Mesendoderm (in vitro differentiated cells): ENCODE results near the gene NRG3.

Source experiments
- DNase-seq: peaks from one replicate; pipeline ENCODE4 v3.0.0; 2013
- H2AK5ac ChIP-seq: 2 replicates; pipeline ENCODE4 v1.6.1; 2013; ENCODE audit warnings: low read length, inconsistent platforms
- H2BK120ac ChIP-seq: 2 replicates; pipeline ENCODE4 v1.6.1; 2013; ENCODE audit warnings: low read depth, mild to moderate bottlenecking, low read length, moderate library complexity, mixed read lengths
- H2BK15ac ChIP-seq: replicated peaks from 2 replicates; pipeline ENCODE4 v1.6.1; 2013; ENCODE audit warnings: low read depth, mild to moderate bottlenecking, moderate library complexity
- H2BK5ac ChIP-seq: 2 replicates; pipeline ENCODE4 v1.6.1; 2013; ENCODE audit warnings: low read length, inconsistent platforms
- H3K18ac ChIP-seq: 2 replicates; pipeline ENCODE4 v1.6.1; 2013; ENCODE audit warnings: mild to moderate bottlenecking, low read length, mixed read lengths
- H3K23ac ChIP-seq: one replicate; pipeline ENCODE4 v1.6.1; 2013; ENCODE audit warnings: low read length
- H3K27ac ChIP-seq: 2 replicates; pipeline ENCODE4 v1.5.1; 2013; ENCODE audit warnings: low read depth, mild to moderate bottlenecking, inconsistent platforms, low read length, moderate library complexity
- H3K27me3 ChIP-seq: 2 replicates; pipeline ENCODE4 v1.6.1; 2013; ENCODE audit warnings: low read length, control low read depth, mild to moderate bottlenecking, inconsistent platforms; ENCODE audit not compliant: insufficient read depth, poor library complexity
- H3K36me3 ChIP-seq: 2 replicates; pipeline ENCODE4 v1.6.1; 2013; ENCODE audit warnings: low read length, inconsistent platforms; ENCODE audit not compliant: control insufficient read depth, insufficient read depth
- H3K4ac ChIP-seq: one replicate; pipeline ENCODE4 v1.6.1; 2013; ENCODE audit warnings: low read depth, mild to moderate bottlenecking, low read length, moderate library complexity
- H3K4me1 ChIP-seq: 2 replicates; pipeline ENCODE4 v1.6.1; 2013; ENCODE audit warnings: low read depth, low read length, inconsistent platforms; ENCODE audit not compliant: control insufficient read depth
- H3K4me2 ChIP-seq: 2 replicates; pipeline ENCODE4 v1.6.1; 2013; ENCODE audit warnings: low read length
- H3K4me3 ChIP-seq: 2 replicates; pipeline ENCODE4 v1.5.1; 2013; ENCODE audit warnings: mild to moderate bottlenecking, low read length
- H3K56ac ChIP-seq: one replicate; pipeline ENCODE4 v1.6.1; 2013; ENCODE audit warnings: low read length
- H3K79me1 ChIP-seq: 2 replicates; pipeline ENCODE4 v1.6.1; 2013; ENCODE audit warnings: low read length, inconsistent platforms
- H3K79me2 ChIP-seq: 2 replicates; pipeline ENCODE4 v1.6.1; 2013; ENCODE audit warnings: mild to moderate bottlenecking, low read length; ENCODE audit not compliant: control insufficient read depth, insufficient read depth
- H3K9ac ChIP-seq: 2 replicates; pipeline ENCODE4 v1.6.1; 2013; ENCODE audit warnings: low read length, inconsistent platforms
- H4K5ac ChIP-seq: one replicate; pipeline ENCODE4 v1.6.1; 2013; ENCODE audit warnings: low read length
- H4K8ac ChIP-seq: one replicate; pipeline ENCODE4 v1.6.1; 2013; ENCODE audit warnings: low read depth, mild to moderate bottlenecking, control low read depth, low read length, moderate library complexity
- WGBS: extraction: QIAGEN DNeasy Blood & Tissue Kit; methylation state at CpG from one replicate; pipeline ENCODE4 v1.1.7; 2013; ENCODE audit warnings: low lambda C conversion rate, missing lambda C conversion rate; ENCODE audit not compliant: insufficient coverage; ENCODE audit errors: extremely low coverage; 5-methylcytosine and 5-hydroxymethylcytosine counted together

NRG3 gene

GRCh38 chr10:82544377-82544776, 669.4 kb downstream of the NRG3 start:
- Histone ChIP-seq H3K79me1 (no peaks in the 10 kb centered on the region), H2AK5ac (no peak overlapping the region), H2BK120ac (no peak overlapping the region), H3K27ac (no peak overlapping the region), H4K8ac (no peak overlapping the region), H2BK5ac (no peak overlapping the region), H3K4ac (no peak overlapping the region), H3K56ac (no peak overlapping the region), H4K5ac (no peak overlapping the region), H3K9ac (no peak overlapping the region), H3K23ac (no peak overlapping the region), H3K4me1 (no peaks in the 10 kb centered on the region), H3K36me3 (no peaks in the 10 kb centered on the region), H3K79me2 (no peaks in the 10 kb centered on the region), H3K27me3 (no peaks in the 10 kb centered on the region), H3K4me3 (no peak overlapping the region), H3K18ac (no peak overlapping the region), H2BK15ac (no peak overlapping the region), H3K4me2 (no peak overlapping the region)
- WGBS: no CpG with 5 or more reads among the region's 1 CpG
- peak; percentile 80 for DNase-seq

GRCh38 chr10:82551506-82551905, 676.5 kb downstream of the NRG3 start:
- no peaks in the 10 kb centered on the region for H3K79me2 ChIP-seq
- no peak overlapping the region for H3K4me3 ChIP-seq
- no peaks in the 10 kb centered on the region for H3K79me1 ChIP-seq
- no peak overlapping the region for H3K23ac ChIP-seq
- H3K4ac ChIP-seq: no peak overlapping the region
- no peaks in the 10 kb centered on the region for H3K27me3 ChIP-seq
- H3K9ac ChIP-seq: no peak overlapping the region
- H2BK5ac ChIP-seq: no peak overlapping the region
- no peak overlapping the region for H4K5ac ChIP-seq
- no peaks in the 10 kb centered on the region for H3K4me1 ChIP-seq
- DNase-seq: no peak
- H3K36me3 ChIP-seq: no peaks in the 10 kb centered on the region
- H2AK5ac ChIP-seq: no peak overlapping the region
- no peak overlapping the region for H3K18ac ChIP-seq
- WGBS: no CpG with 5 or more reads among the region's 3 CpGs
- H3K4me2 ChIP-seq: no peak overlapping the region
- no peak overlapping the region for H2BK120ac ChIP-seq
- no peak overlapping the region for H3K56ac ChIP-seq
- H3K27ac ChIP-seq: no peak overlapping the region
- no peak overlapping the region for H2BK15ac ChIP-seq
- H4K8ac ChIP-seq: no peak overlapping the region

- H3K4me2 ChIP-seq: no peak overlapping the region
- no peak overlapping the region for H3K23ac ChIP-seq
- no peak overlapping the region for H2BK5ac ChIP-seq
- H3K56ac ChIP-seq: no peak overlapping the region
- no peaks in the 10 kb centered on the region for H3K79me2 ChIP-seq
- no peak overlapping the region for H2BK120ac ChIP-seq
- H4K5ac ChIP-seq: no peak overlapping the region
- H4K8ac ChIP-seq: no peak overlapping the region
- no peak overlapping the region for H3K4me3 ChIP-seq
- no peaks in the 10 kb centered on the region for H3K4me1 ChIP-seq
- H2AK5ac ChIP-seq: no peak overlapping the region
- no peak for DNase-seq
- no peak overlapping the region for H3K27ac ChIP-seq
- no peak overlapping the region for H3K9ac ChIP-seq
- H2BK15ac ChIP-seq: no peak overlapping the region
- H3K18ac ChIP-seq: no peak overlapping the region
- H3K27me3 ChIP-seq: no peaks in the 10 kb centered on the region
- no peak overlapping the region for H3K4ac ChIP-seq
- H3K36me3 ChIP-seq: no peaks in the 10 kb centered on the region
- no peaks in the 10 kb centered on the region for H3K79me1 ChIP-seq
- WGBS: no CpG with 5 or more reads among the region's 1 CpG
Measured at GRCh38 chr10:82552267-82552666, 677.3 kb downstream of the NRG3 start.

GRCh38 chr10:82554381-82554780, 679.4 kb downstream of the NRG3 start:
- H3K56ac ChIP-seq: no peak overlapping the region
- no peak overlapping the region for H3K4me2 ChIP-seq
- no peak overlapping the region for H3K4me3 ChIP-seq
- no peak overlapping the region for H3K4ac ChIP-seq
- H3K27me3 ChIP-seq: no peaks in the 10 kb centered on the region
- no peaks in the 10 kb centered on the region for H3K36me3 ChIP-seq
- H2AK5ac ChIP-seq: no peak overlapping the region
- H3K4me1 ChIP-seq: no peaks in the 10 kb centered on the region
- no peak overlapping the region for H3K23ac ChIP-seq
- no peaks in the 10 kb centered on the region for H3K79me1 ChIP-seq
- H3K9ac ChIP-seq: no peak overlapping the region
- H4K8ac ChIP-seq: no peak overlapping the region
- no CpG with 5 or more reads among the region's 3 CpGs for WGBS
- H2BK15ac ChIP-seq: no peak overlapping the region
- no peak overlapping the region for H2BK120ac ChIP-seq
- no peak overlapping the region for H3K18ac ChIP-seq
- no peak overlapping the region for H3K27ac ChIP-seq
- DNase-seq: no peak
- H3K79me2 ChIP-seq: no peaks in the 10 kb centered on the region
- no peak overlapping the region for H2BK5ac ChIP-seq
- no peak overlapping the region for H4K5ac ChIP-seq

GRCh38 chr10:82558014-82558607, 683.1 kb downstream of the NRG3 start:
- WGBS: no CpG with 5 or more reads among the region's 2 CpGs
- Histone ChIP-seq H2BK120ac (no peak overlapping the region), H4K5ac (no peak overlapping the region), H3K4ac (no peak overlapping the region), H3K79me2 (no peaks in the 10 kb centered on the region), H2BK15ac (no peak overlapping the region), H3K23ac (no peak overlapping the region), H4K8ac (no peak overlapping the region), H2BK5ac (no peak overlapping the region), H3K18ac (no peak overlapping the region), H3K4me2 (no peak overlapping the region), H3K4me3 (no peak overlapping the region), H3K4me1 (no peaks in the 10 kb centered on the region), H3K56ac (no peak overlapping the region), H3K9ac (no peak overlapping the region), H3K36me3 (no peaks in the 10 kb centered on the region), H2AK5ac (no peak overlapping the region), H3K79me1 (no peaks in the 10 kb centered on the region), H3K27me3 (no peaks in the 10 kb centered on the region), H3K27ac (no peak overlapping the region)
- DNase-seq: peak; percentile 25
